GM18498 (cell line): ENCODE data around the gene TNRC6A.

Experiments used
- ATAC-seq: cut with Tn5 transposase; IDR thresholded peaks from one replicate; pipeline ENCODE4 v1.9.1; 2021; ENCODE audit warnings: mild to moderate bottlenecking, moderate library complexity; ENCODE audit not compliant: unreplicated experiment

Gene TNRC6A

GRCh38 chr16:24863582-24864437, 134.4 kb downstream of the TNRC6A start:
- no peak for ATAC-seq

GRCh38 chr16:24869033-24869432, 139.6 kb downstream of the TNRC6A start:
- no peak for ATAC-seq

- ATAC-seq, result no peak
These were observed 142.4 kb downstream of the TNRC6A start for GRCh38 chr16:24871891-24872290.

- no peak for ATAC-seq
These were observed 143.6 kb downstream of the TNRC6A start for GRCh38 chr16:24873028-24873427.

GRCh38 chr16:24875466-24875865, 146.0 kb downstream of the TNRC6A start:
- ATAC-seq, result no peak
